Omental fat pad (tissue), 4 donors: ENCODE data around the gene WBP2NL. TPM values are rescaled to one million over a fixed set of nuclear protein-coding genes. Genes with fewer than 3 reads are reported as not detected.

Source experiments
- ATAC-seq: fragments of 150-250 bp; one replicate; pipeline ENCODE4 v1.9.1; 2016; ENCODE audit warnings: mild to moderate bottlenecking, moderate library complexity; ENCODE audit not compliant: low FRiP score
- DNase-seq: peaks from one replicate; pipeline ENCODE4 v3.0.0-alpha.2; 2019; ENCODE audit warnings: low spot score
- CTCF ChIP-seq, 3 donors: fragments of 450-650 bp; IDR thresholded peaks; one replicate each; pipeline ENCODE4 v1.5.1; 2016 to 2017; ENCODE audit warnings: antibody characterized with exemption in 3 of 3, mild to moderate bottlenecking in 3 of 3, moderate library complexity in 2 of 3
- small RNA-seq: library from RNA; depleted of rRNA; stranded (forward); fragments of <200 nt; gene quantifications from one replicate; pipeline ENCODE3, GENCODE V24; 2016
- total RNA-seq, 4 donors: library from RNA; depleted of rRNA; stranded (reverse); fragments of >200 nt; gene quantifications; one replicate each; pipeline ENCODE4 v1.1.0, GENCODE V29; 2016

The WBP2NL gene
- total RNA-seq, 4 donors from 2014 or later = 0.28 to 1.1 (median 0.72) TPM

DNA sequence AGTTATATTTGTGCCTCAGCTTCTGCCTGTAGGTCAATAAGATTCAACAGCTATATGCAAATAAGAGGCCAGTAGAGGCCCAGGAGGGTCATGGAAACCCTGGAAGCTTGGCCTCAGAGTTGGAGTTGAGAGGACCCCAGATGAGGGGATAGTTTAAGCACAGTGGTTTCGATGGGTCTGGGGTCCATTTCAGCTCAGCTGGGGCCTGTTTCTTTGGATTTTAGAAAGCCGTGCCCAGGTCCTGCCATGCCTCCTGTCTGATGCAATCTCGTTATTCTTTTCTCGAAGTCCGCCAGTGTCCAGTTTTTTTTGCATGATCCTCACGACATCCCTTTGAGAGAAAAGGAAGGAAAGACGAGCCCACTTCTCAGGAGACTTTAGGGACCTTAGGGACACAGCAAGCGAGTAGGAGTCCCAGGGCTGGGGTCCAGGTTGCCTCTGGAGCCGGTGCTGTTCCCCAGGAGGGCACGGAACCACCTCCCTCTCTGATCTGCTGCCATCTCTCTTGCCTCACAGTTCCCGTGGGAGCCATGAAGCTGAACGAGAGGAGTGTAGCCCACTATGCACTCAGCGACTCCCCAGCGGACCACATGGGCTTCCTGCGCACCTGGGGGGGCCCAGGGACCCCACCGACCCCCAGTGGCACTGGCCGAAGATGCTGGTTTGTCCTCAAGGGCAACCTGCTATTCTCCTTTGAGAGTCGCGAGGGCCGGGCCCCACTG is 78.3 kb downstream of the WBP2NL start:
- TF ChIP-seq CTCF (IDR thresholded peaks at IDR 0.05) = no peak
- DNase-seq (no peak), ATAC-seq (no peak)

DNA sequence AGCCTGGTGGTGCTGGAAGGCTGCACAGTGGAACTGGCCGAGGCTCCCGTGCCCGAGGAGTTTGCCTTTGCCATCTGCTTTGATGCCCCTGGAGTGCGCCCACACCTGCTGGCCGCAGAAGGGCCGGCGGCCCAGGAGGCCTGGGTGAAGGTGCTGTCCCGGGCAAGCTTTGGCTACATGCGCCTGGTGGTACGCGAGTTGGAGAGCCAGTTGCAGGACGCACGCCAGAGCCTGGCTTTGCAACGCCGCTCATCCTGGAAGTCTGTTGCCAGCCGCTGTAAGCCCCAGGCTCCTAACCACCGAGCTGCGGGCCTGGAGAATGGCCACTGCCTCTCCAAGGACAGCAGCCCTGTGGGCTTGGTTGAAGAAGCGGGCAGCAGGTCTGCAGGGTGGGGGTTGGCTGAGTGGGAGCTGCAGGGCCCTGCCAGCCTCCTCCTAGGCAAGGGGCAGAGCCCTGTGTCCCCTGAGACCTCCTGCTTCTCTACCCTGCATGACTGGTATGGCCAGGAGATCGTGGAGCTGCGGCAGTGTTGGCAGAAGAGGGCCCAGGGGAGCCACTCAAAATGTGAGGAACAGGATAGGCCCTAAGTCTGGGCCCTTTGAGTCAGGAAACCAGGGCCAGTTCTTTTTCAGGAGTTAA is 79.0 kb downstream of the WBP2NL start:
- DNase-seq (no peak), ATAC-seq (no peak)
- TF ChIP-seq CTCF (IDR thresholded peaks at IDR 0.05) = no peak

Small RNAs within 50 kb of the gene (small RNA-seq; reads per million reads assigned to genes)
- gene SNORD13P1 = not detected

Other genes starting within 250 kb of the WBP2NL start
- 1 to 10 TPM; 1.6 to 3.5 (median 3.4) TPM for gene CCDC134, start 198.1 kb upstream of the WBP2NL start, total RNA-seq
- gene SREBF2, start 165.7 kb upstream of the WBP2NL start, total RNA-seq = 10 to 100 TPM; 26.3 to 63.5 (median 33.8) TPM
- gene SHISA8, start 83.7 kb upstream of the WBP2NL start, total RNA-seq = not detected
- gene TNFRSF13C, start 72.0 kb upstream of the WBP2NL start, total RNA-seq = under 1 TPM; 0.16 to 0.84 (median 0.22) TPM
- gene CENPM, start 51.6 kb upstream of the WBP2NL start, total RNA-seq = 1 to 10 TPM in 1 of 4 donors, under 1 TPM in 1, not detected in 2; 0.84 to 5.4 TPM
- gene SEPTIN3, start 29.3 kb upstream of the WBP2NL start, total RNA-seq = under 1 TPM in 3 of 4 donors, not detected in 1; 0.13 to 0.72 (median 0.37) TPM
- gene NAGA, start 72.0 kb downstream of the WBP2NL start, total RNA-seq = 10 to 100 TPM; 24.8 to 47.6 (median 35.3) TPM
- 10 to 100 TPM in 3 of 4 donors, 1 to 10 TPM in 1; 9.3 to 22.5 (median 13.9) TPM for gene PHETA2, start 75.5 kb downstream of the WBP2NL start, total RNA-seq
- gene SMDT1, start 80.9 kb downstream of the WBP2NL start, total RNA-seq = 10 to 100 TPM in 3 of 4 donors, 1 to 10 TPM in 1; 9.9 to 16.2 (median 12.2) TPM
- gene NDUFA6, start 92.0 kb downstream of the WBP2NL start, total RNA-seq = 10 to 100 TPM; 55.5 to 59.3 (median 57.7) TPM
- gene CYP2D6, start 132.0 kb downstream of the WBP2NL start, total RNA-seq = 1 to 10 TPM in 1 of 4 donors, under 1 TPM in 3; 0.28 to 1.1 (median 0.49) TPM